K562 (cell line): ENCODE results near the gene EXT2. TPM values are rescaled to one million over a fixed set of nuclear protein-coding genes. Genes with fewer than 3 reads are reported as not detected.

Experiments
- BACH1 ChIP-seq: fragments of 200-800 bp; sonication (Bioruptor generic); IDR thresholded peaks from 2 replicates; pipeline ENCODE4 v1.6.1; 2016; ENCODE audit warnings: missing genetic modification characterization, missing compliant biosample characterization
- CEBPB ChIP-seq: fragments of 450-650 bp; IDR thresholded peaks from 2 replicates; pipeline ENCODE4 v1.6.1; 2016; ENCODE audit warnings: missing genetic modification characterization, missing compliant biosample characterization
- FUS ChIP-seq: fragments of 200-400 bp; formaldehyde crosslinking; optimal IDR thresholded peaks from 2 replicates; pipeline ENCODE3; 2017; ENCODE audit warnings: low read depth, low read length
- HDAC8 ChIP-seq: fragments of 450-650 bp; IDR thresholded peaks from 2 replicates; pipeline ENCODE4 v1.6.1; 2016; ENCODE audit warnings: mild to moderate bottlenecking, missing genetic modification characterization, moderate library complexity, missing compliant biosample characterization
- HOMEZ ChIP-seq: fragments of 250-450 bp; sonication (Bioruptor Pico); IDR thresholded peaks from 2 replicates; pipeline ENCODE4 v1.4.0; 2020; ENCODE audit warnings: mild to moderate bottlenecking, moderate library complexity
- POU5F1 ChIP-seq: fragments of 150-350 bp; IDR thresholded peaks from 2 replicates; pipeline ENCODE4 v1.6.1; 2014; ENCODE audit warnings: borderline replicate concordance, low read length, low read depth, mild to moderate bottlenecking; ENCODE audit not compliant: partially characterized antibody
- PURB ChIP-seq: sonication (generic); formaldehyde crosslinking; IDR thresholded peaks from 2 replicates; pipeline ENCODE4 v1.9.0; 2021; ENCODE audit warnings: low read depth, mild to moderate bottlenecking, missing genetic modification reagents
- RBM22 ChIP-seq: fragments of 200-400 bp; formaldehyde crosslinking; IDR thresholded peaks from 2 replicates; pipeline ENCODE4 v1.6.1; 2018; ENCODE audit warnings: low read length, low read depth; ENCODE audit not compliant: poor library complexity, severe bottlenecking
- RNF219 ChIP-seq: fragments of 250-450 bp; sonication (Bioruptor Pico); IDR thresholded peaks from 2 replicates; pipeline ENCODE4 v1.5.0; 2022; ENCODE audit warnings: mild to moderate bottlenecking
- SETDB1 ChIP-seq: IDR thresholded peaks from one replicate; pipeline ENCODE4 v1.6.1; 2012; ENCODE audit warnings: low read length, control low read depth, inconsistent platforms
- U2AF1 ChIP-seq: fragments of 200-400 bp; formaldehyde crosslinking; optimal IDR thresholded peaks from 2 replicates; pipeline ENCODE3; 2017; ENCODE audit warnings: mild to moderate bottlenecking, low read depth, low read length, moderate library complexity
- polyA plus RNA-seq, 8 experiments: library from polyadenylated mRNA; depleted of rRNA in 4 of 8; stranded (reverse) in 5 of 8; unstranded in 3 of 8; fragments of >200 nt; fragmentation: Nextera tagmentation in 2 of 8; fragmentation: Illumina TruSeq in 1 of 8; extraction: Ambion mirVana in 2 of 8; extraction: Trizol in 1 of 8; gene quantifications; 2 replicates each; pipeline versions ENCODE4 v1.2.1 to v1.2.3, GENCODE V29; 2011 to 2014; ENCODE audit warnings: inconsistent platforms in 1 of 8, missing spikeins in 1 of 8
- total RNA-seq, 7 experiments: library from RNA; depleted of rRNA in 6 of 7; stranded (reverse); fragments of >200 nt in 6 of 7; fragmentation: Illumina TruSeq in 2 of 7; extraction: Trizol in 2 of 7; gene quantifications; 2 replicates each; pipeline versions ENCODE4 v1.2.1 to v1.2.3, GENCODE V29; 2011 to 2021; ENCODE audit warnings: low replicate concordance in 1 of 7
- TF ChIP-seq, protein P1 (sequence below), 2 experiments: fragments of 450-650 bp; IDR thresholded peaks; 2 replicates each; pipeline ENCODE4 v1.6.1; 2016; ENCODE audit warnings: mild to moderate bottlenecking in 2 of 2, borderline replicate concordance in 1 of 2, low read depth in 1 of 2, moderate library complexity in 1 of 2
- TF ChIP-seq, protein P2 (sequence below): fragments of 250-450 bp; sonication (Bioruptor Pico); IDR thresholded peaks from 2 replicates; pipeline ENCODE4 v1.5.0; 2021

Gene EXT2
- total and polyA plus RNA-seq, 9 of the 15 experiments (the other 6 are each of a cell fraction or from before 2014, with no cell fraction given): 7.5 to 52.1 (median 38.1) TPM

- TF ChIP-seq, protein P1, sequence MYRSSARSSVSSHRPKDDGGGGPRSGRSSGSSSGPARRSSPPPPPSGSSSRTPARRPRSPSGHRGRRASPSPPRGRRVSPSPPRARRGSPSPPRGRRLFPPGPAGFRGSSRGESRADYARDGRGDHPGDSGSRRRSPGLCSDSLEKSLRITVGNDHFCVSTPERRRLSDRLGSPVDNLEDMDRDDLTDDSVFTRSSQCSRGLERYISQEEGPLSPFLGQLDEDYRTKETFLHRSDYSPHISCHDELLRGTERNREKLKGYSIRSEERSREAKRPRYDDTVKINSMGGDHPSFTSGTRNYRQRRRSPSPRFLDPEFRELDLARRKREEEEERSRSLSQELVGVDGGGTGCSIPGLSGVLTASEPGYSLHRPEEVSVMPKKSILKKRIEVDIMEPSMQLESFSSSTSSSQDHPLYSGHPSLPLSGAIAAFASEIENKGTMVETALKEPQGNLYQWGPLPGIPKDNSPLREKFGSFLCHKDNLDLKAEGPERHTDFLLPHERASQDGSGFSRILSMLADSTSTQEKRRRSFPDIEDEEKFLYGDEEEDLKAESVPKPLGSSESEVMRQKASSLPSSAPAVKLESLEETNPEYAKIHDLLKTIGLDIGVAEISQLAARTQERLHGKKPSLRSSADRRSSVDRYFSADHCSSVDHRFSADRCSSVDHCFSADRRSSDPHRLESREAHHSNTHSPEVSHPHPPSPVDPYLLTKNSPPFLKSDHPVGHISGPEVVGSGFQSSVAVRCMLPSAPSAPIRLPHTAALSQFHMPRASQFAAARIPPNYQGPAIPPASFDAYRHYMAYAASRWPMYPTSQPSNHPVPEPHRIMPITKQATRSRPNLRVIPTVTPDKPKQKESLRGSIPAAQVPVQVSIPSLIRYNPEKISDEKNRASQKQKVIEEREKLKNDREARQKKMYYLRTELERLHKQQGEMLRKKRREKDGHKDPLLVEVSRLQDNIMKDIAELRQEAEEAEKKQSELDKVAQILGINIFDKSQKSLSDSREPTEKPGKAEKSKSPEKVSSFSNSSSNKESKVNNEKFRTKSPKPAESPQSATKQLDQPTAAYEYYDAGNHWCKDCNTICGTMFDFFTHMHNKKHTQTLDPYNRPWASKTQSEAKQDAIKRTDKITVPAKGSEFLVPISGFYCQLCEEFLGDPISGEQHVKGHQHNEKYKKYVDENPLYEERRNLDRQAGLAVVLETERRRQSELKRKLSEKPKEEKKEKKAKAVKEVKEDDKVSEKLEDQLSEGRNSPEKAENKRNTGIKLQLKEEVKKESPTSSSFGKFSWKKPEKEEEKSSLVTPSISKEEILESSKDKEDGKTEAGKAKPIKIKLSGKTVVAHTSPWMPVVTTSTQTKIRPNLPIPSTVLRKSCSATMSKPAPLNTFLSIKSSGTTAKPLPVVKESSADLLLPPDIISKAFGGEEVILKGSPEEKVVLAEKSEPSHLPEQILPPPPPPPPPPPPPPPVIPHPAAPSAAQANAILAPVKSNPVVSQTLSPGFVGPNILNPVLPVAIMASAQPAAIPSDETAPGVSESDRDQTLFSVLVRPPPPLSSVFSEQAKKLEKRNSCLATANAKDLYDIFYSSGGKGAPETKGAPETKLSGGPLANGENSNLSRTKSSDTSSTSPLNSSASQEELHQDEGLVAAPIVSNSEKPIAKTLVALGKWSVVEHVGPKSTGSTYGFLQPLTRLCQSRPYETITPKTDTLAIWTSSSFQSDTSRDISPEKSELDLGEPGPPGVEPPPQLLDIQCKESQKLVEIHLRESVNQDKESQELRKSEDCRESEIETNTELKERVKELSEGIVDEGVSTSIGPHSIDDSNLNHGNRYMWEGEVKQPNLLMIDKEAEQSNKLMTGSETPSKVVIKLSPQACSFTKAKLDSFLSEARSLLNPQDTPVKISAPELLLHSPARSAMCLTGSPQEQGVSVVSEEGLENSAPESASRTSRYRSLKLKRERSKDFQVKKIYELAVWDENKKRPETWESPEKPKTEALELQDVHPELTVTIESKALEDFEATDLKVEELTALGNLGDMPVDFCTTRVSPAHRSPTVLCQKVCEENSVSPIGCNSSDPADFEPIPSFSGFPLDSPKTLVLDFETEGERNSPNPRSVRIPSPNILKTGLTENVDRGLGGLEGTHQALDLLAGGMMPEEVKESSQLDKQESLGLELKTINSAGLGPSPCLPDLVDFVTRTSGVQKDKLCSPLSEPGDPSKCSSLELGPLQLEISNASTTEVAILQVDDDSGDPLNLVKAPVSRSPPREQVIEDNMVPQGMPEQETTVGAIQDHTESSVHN (IDR thresholded peaks at IDR 0.05; ENCODE audit: borderline replicate concordance in 1 of 2, low read depth in 1 of 2): peak in 1 of 2 experiments; percentile 66; a peak in 1 of 4 replicates
- no peak for TF ChIP-seq FUS
- no peak for TF ChIP-seq RNF219
- no peak for TF ChIP-seq HDAC8 (tag)
- no peak for TF ChIP-seq U2AF1
- TF ChIP-seq SETDB1: no peak
- TF ChIP-seq CEBPB (tag): no peak
- TF ChIP-seq PURB (CRISPR knock-in tag): no peak
- TF ChIP-seq POU5F1: no peak
- TF ChIP-seq HOMEZ (CRISPR knock-in tag): no peak
- TF ChIP-seq, protein P2, sequence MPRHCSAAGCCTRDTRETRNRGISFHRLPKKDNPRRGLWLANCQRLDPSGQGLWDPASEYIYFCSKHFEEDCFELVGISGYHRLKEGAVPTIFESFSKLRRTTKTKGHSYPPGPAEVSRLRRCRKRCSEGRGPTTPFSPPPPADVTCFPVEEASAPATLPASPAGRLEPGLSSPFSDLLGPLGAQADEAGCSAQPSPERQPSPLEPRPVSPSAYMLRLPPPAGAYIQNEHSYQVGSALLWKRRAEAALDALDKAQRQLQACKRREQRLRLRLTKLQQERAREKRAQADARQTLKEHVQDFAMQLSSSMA: no peak
- TF ChIP-seq RBM22: no peak
- TF ChIP-seq BACH1 (tag): no peak
Measured at GRCh38 chr11:44269369-44270351, 174.2 kb downstream of the EXT2 start (continued).
